ENCODE data around the gene ADAMTS12.
"Not testable (repeated sequence)": the region's sequence is repeated elsewhere in the genome, so short reads cannot be mapped to it uniquely, and the experiment has no call there.

The ADAMTS12 gene

GRCh38 chr5:33576726-33577590 lies 314.8 kb downstream of the ADAMTS12 start:
- no peak for DNase-seq

- DNase-seq: no peak
Observed at GRCh38 chr5:33565324-33565723, 326.5 kb downstream of the ADAMTS12 start.

DNA sequence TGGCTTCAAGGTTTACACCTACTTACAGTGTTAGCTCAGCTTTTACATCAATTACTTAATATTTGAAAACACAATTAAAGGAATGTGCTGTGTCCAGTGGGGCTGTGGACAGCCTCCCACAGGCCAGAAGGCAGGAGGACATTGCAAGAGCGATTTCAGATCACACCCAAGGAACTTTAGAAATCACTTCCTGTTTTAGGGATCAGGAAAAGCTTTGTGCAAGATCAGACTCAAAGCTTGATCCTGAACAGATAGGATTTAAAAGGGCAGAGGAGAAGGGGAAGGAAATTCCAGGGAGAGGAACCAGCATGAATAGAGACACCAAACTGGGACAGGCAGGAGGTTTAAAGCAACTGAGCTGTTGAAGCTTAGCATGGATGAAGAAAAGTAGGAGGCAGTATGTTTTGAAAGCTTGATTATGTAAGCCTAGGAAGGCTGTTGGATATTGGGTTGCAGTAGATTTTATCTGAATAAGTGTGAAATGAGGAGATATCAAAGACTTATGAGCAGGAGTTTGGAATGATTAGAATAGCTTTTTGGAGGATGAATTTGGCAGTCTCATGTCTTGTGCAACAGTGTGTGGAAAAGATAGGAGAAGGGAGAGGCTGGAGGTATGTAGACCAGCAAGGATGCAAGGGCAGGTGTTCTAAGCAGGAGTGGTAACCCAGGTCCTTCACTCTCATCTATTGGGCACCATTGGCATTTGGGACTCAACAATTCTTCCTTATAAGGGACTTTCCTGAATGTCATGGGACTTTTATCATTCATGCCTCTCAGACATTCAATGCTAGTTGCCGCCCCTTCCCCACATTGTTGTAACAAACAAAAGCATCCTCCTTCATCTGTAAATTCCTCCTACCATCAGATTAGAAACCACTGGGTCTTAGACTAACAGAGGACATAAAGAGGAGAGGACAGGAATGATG lies 327.5 kb downstream of the ADAMTS12 start:
- no peak for DNase-seq

DNA sequence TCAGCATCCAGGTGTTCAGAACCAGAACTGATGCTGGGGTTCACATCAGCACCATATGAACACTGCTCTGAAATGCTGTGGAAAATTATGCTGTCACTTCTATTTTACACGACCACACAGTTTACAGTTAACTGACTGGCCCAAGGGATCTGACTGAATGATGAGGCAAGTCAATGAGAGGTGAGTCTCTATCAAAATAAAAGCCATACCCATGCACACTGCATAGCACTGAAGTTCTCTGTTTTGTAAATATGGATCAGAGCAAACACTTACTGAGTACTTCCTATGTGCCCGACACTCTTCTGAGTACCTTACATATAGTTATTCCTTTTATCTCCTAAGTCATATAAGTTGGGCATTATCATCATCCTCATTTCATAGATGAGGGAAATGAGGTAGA lies 328.3 kb downstream of the ADAMTS12 start:
- no peak for DNase-seq

GRCh38 chr5:33558489-33558888 lies 333.3 kb downstream of the ADAMTS12 start:
- DNase-seq: no peak

DNA sequence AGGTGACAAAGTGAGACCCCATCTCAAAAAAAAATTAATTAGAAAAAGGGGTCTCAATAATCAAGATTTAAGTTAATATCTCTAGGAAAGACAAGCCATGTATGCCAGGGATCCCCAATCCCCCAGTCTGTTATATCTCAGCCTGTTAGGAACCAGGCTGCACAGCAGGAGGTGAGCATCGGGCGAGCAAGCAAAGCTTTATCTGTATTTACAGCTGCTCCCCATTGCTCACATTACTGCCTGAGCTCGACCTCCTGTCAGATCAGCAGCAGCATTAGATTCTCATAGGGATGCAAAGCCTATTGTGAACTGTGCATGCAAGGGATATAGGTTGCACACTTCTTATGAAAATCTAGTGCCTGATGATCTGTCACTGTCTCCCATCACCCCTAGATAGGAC lies 334.2 kb downstream of the ADAMTS12 start:
- no peak for DNase-seq

DNA sequence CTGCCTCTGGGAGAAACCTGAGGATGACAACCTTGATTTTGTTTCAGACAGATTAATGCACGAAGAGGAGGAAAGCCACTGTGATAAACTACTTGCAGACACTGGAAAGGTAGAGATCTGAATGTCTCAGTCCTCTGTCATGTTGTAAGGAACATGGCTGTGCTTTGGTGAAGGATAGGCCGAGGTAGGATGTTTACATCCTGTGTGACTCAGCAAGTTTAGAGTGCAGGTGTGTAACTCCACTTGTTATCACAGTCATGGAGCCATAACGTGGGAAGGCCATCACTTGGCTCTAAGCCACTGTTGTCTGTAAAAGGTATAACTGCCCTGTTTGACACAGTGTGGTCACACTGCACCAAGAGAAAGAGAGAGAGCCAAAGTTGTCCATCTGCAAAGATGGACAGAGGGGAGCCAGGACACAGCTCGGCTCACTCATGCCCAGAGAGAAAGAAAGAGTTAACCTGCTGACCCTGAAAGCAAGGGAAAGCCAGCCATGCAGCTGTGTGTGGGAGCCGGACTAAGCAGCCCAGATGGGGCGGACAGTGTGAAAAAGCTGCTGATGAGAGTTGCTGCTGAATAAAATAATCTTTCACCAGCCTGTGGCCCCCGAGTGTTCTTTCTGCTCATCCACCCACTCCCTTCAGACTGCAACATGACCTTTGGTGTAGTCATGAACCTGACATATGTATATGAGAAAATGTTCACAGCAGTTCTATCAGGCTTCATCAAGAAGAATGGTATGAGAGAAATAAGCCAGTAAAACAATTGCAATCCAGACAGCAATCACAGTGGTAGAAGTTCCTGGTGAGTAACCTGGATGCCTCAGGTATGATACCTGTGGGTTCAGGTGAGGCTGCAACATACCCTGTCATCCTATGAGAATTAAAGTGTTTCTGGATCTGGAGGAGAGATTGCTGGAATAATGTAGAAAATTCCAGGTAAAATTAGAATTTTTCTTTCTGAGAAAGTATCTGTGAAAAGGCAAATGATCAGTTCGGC lies 335.2 kb downstream of the ADAMTS12 start:
- no peak for DNase-seq

DNA sequence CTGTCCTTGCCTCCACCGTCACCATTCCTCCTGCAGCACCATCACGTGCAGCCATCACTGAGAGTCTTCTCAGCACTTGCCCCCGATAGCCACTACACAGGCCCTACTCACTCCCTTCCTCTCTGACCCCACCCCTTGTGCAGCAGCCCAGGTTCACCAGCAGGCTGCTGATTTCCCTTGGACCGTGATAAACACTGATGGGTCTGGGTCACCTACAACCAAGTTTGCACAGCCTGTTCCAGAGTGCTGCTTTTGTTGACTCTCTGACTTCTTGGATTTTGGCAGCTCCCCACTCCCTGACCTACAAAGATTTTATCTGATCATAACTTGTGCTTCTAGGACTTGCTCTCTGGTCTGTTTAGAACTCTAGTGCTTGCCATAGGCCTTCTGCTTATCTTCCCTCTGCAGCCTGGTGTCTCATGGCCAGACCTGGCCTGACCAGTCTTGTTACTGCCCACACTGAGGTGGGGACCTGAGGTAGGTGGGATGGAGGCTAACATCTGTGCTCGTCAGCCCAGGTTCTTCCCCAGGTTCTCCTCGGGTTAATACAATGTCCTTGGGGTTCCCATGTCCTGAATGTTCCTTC lies 341.7 kb downstream of the ADAMTS12 start:
- no peak for DNase-seq

DNA sequence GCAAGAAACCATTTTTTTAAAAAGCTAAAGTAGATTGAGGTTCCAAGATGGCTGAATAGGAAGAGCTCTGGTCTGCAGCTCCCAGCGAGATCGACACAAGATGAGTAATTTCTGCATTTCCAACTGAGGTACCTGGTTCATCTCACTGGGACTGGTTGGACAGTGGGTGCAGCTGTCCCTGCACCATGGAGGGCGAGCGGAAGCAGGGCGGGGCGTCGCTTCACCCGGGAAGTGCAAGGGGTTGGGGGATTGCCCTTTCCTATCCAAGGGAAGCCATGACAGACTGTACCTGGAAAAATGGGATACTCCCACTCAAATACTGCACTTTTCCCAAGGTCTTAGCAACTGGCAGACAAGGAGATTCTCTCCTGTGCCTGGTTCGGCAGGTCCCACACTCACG lies 352.0 kb downstream of the ADAMTS12 start:
- not testable (repeated sequence) for DNase-seq

DNA sequence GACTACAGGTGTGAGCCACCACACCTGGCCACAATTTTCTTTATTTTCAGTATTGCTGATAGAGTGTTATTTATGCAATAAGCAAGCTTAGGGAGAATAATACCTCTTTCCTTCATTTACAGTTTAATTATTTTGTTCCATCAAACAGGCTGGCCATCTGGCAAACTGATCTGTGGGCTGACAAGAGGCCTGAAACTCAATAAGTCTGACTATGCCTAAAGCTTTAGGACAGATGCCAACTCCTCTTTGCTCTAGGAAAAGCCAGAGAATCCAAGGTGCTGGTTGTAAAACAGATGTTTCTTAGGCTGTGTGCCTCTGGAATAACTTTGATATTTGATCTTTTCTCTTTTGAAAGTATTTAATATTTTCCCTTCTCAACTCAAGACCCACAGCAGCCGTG lies 352.6 kb downstream of the ADAMTS12 start:
- DNase-seq: no peak

- DNase-seq: no peak
Observed at GRCh38 chr5:33538201-33538600, 353.6 kb downstream of the ADAMTS12 start.

DNA sequence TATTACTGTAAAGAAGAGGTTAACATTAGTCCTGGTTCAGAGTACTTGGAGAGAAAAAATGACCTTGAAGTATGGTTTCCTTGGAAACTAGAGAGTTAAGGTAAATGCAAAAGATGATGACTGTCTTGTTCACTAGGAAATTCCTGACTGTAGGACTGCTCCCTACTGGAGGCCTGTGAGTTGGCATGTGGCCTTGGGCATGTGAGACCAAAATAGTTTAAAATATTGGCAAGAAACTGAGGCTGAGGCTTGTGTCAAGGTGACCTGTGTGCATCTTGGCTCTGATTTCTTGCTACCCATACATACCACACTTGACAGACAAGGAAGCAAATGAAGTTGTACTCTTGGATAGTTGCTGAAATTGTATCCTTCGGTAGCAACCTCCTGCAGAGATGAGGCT lies 354.6 kb downstream of the ADAMTS12 start:
- DNase-seq: no peak

DNA sequence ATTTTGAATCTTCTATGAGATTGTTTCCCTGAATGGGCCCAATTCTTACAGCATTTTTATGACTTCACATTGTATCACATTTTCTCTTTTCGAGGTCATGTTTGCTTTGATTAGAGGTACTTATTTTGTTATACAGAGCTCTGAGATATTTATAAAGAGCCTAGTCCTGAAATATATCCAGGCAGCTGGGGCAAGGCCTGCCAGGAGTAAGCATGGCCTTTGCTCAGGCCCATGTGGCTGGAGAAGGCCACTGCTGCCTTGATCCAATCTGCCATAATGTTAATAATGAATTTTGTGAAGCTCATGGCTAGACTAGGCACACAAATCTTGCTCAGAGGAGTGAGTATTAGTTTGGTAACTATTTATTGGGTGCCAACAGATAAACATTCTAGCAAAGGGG lies 355.0 kb downstream of the ADAMTS12 start:
- no peak for DNase-seq

DNA sequence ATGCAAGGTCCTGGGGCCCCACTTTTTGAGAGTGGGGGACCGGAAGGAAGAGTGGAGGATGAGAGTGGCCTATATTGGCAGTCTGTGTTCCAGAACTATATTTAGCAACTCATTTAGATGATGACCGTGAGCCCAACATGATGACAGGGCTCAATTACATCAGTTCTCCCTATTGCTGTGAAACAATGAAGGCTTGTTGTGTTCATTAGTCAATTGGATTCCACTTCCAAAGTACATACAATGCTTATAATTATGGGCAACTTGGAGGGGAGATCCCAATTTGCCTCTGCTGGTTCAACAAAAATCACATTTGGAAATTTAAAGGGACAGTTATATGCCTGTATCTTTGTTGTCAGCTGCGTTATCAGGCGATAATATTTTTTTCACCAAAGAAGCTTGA lies 360.0 kb downstream of the ADAMTS12 start:
- DNase-seq: no peak

DNA sequence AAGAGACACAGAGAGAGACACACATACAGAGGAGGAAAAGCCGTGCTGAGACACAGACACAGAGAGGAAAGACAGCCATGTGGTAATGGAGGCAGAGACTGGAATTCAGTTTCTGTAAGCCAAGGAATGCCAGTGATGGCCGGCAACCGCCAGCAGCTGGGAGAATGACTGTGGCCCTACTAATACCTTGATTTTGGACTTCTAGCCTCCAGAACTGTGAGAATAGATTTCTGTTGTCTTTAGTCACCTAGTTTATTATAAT lies 360.8 kb downstream of the ADAMTS12 start:
- DNase-seq: no peak

GRCh38 chr5:33530183-33531036 lies 361.4 kb downstream of the ADAMTS12 start:
- no peak for DNase-seq

DNA sequence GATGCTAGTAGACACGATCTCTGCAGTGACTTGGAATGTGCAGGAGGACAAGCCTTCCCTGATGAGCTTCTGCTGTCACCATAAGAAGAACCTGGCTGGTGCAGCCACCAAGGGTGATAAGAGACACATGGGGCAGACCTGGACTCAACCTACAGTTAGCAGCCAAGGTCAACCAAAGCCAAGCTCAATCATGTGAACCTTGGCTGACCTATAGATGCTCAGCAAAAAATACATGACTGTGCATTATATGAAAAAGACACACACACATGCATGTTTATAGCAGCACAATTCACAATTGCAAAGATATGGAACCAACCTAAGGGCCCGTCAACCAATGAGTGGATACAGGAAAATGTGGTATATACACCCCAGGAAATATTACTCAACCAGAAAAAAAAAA lies 364.1 kb downstream of the ADAMTS12 start:
- DNase-seq: no peak

- no peak for DNase-seq
Observed at GRCh38 chr5:33526755-33527154, 365.0 kb downstream of the ADAMTS12 start.

DNA sequence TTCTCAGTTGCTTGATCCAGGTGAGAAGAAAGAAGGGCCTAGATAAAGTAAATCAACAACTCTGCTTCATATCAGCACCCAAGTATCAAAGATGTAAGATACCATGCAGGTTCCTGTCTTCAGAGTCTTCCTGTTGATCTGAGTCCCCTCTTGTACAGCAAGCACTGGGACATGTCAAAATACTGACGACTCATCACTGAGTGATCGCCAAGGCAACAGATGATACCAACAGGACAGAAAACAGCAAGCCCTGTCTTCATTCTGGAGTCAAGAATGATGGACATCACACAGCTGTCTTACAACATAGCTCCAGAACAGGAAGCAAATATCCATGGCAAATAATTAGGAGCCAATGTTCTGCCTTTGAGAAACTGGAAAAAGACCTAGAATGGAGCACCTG lies 367.3 kb downstream of the ADAMTS12 start:
- peak; percentile 32 for DNase-seq

- no peak for DNase-seq
Observed at GRCh38 chr5:33523208-33523771, 368.5 kb downstream of the ADAMTS12 start.

GRCh38 chr5:33516421-33516820 lies 375.4 kb downstream of the ADAMTS12 start:
- no peak for DNase-seq

All from HCEC 1CT (cell line).